ENCODE results near the gene SMIM41. TPM values are rescaled to one million over a fixed set of nuclear protein-coding genes. Genes with fewer than 3 reads are reported as not detected.

SMIM41 gene
- total RNA-seq, 1 experiment from 2014 or later = not detected

DNA sequence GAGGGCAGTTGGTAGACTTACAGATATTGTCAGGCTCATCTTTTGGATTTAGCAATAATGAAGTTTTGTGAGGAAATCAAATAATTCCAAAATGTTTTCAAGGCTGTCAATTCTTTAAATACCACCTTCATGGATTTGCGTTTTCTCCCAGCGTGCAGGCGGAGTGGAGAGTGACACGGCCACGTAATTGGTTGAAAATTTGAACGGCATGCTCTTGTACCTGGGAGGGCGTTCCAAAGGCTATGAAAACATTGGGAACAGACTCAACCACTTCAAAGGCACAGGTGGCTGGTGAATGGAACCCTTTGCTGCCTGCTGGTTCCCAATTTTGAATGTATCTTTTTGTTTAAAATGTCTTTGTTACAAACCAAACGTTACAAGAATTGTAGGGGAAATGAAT is 12.4 kb downstream of the SMIM41 start:
- DNase-seq (ENCODE audit: low read depth, low spot score) (no peak), ATAC-seq (no peak)
- intact Hi-C loops (cut with micrococcal nuclease; ENCODE audit: unreplicated experiment) = no loop called here
- Histone ChIP-seq H3K27ac (ENCODE audit: low read length) (no peak overlapping the region), H3K4me3 (ENCODE audit: low read depth in 2 of 2, low read length in 2 of 2) (no peak overlapping the region), H3K4me1 (ENCODE audit: control insufficient read depth, insufficient read depth, low read length) (no peaks in the 10 kb centered on the region), H3K9me3 (ENCODE audit: control insufficient read depth, insufficient read depth, low read depth, low read length) (no peaks in the 10 kb centered on the region), H3K36me3 (ENCODE audit: control insufficient read depth, insufficient read depth, low read length) (no peaks in the 10 kb centered on the region), H3K27me3 (ENCODE audit: control insufficient read depth, insufficient read depth, low read length) (peaks cover 15% of the 10 kb centered on the region)
- no peak for TF ChIP-seq CTCF (IDR thresholded peaks at IDR 0.05)
- TF ChIP-seq POLR2AphosphoS5 (IDR thresholded peaks at IDR 0.05; ENCODE audit: low read depth, low read length) = no peak
- ChIA-PET CTCF (no interaction called here), POLR2A (no interaction called here)
- in situ Hi-C loops (cut with HindIII; ENCODE audit: low pct_unique_long_range_greater_than_20kb, low sequenced_read_pairs) = no loop called here
- no TSS peak for BruUV-seq (replicated peaks)

DNA sequence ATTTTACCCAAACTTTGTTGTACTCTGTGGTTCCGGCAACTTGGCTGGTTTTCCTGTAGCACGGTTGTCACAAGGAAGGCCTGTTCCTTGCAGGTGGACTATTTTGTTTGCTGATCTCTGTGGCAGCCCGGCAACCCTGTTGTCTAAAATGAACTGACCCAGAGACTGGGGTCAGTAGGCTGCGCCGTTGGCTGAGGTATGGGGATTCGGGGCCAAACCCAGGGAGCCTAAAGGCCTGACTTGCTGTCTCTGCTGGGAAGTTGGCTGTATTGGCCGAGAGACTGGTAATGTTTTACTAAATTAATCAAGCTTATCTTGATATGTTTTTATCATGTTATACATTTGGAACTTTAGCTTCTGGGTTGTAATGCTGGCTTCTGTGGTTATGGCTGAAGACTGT is 13.8 kb downstream of the SMIM41 start:
- CTCF ChIA-PET = no interaction called here
- intact Hi-C loops (cut with micrococcal nuclease; ENCODE audit: unreplicated experiment) = no loop called here
- in situ Hi-C loops (cut with HindIII; ENCODE audit: low pct_unique_long_range_greater_than_20kb, low sequenced_read_pairs) = no loop called here

More for the DNA sequence above, 13.8 kb downstream of the SMIM41 start:
- no peak overlapping the region for H3K27ac ChIP-seq (ENCODE audit: low read length)
- no peak overlapping the region for H3K4me3 ChIP-seq (ENCODE audit: low read depth in 2 of 2, low read length in 2 of 2)
- no peaks in the 10 kb centered on the region for H3K36me3 ChIP-seq (ENCODE audit: control insufficient read depth, insufficient read depth, low read length)
- DNase-seq (ENCODE audit: low read depth, low spot score) (no peak), ATAC-seq (no peak)
- TF ChIP-seq, protein P1, sequence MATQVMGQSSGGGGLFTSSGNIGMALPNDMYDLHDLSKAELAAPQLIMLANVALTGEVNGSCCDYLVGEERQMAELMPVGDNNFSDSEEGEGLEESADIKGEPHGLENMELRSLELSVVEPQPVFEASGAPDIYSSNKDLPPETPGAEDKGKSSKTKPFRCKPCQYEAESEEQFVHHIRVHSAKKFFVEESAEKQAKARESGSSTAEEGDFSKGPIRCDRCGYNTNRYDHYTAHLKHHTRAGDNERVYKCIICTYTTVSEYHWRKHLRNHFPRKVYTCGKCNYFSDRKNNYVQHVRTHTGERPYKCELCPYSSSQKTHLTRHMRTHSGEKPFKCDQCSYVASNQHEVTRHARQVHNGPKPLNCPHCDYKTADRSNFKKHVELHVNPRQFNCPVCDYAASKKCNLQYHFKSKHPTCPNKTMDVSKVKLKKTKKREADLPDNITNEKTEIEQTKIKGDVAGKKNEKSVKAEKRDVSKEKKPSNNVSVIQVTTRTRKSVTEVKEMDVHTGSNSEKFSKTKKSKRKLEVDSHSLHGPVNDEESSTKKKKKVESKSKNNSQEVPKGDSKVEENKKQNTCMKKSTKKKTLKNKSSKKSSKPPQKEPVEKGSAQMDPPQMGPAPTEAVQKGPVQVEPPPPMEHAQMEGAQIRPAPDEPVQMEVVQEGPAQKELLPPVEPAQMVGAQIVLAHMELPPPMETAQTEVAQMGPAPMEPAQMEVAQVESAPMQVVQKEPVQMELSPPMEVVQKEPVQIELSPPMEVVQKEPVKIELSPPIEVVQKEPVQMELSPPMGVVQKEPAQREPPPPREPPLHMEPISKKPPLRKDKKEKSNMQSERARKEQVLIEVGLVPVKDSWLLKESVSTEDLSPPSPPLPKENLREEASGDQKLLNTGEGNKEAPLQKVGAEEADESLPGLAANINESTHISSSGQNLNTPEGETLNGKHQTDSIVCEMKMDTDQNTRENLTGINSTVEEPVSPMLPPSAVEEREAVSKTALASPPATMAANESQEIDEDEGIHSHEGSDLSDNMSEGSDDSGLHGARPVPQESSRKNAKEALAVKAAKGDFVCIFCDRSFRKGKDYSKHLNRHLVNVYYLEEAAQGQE (IDR thresholded peaks at IDR 0.05; ENCODE audit: insufficient read depth in 1 of 2, low read depth in 2 of 2, low read length in 1 of 2) = no peak
- TF ChIP-seq POLR2AphosphoS5 (IDR thresholded peaks at IDR 0.05; ENCODE audit: low read depth, low read length) = no peak
- no peak for TF ChIP-seq TCF7L2 (IDR thresholded peaks at IDR 0.05; ENCODE audit: low read depth, low read length)
- no peak for TF ChIP-seq SIN3A (IDR thresholded peaks at IDR 0.05; ENCODE audit: borderline replicate concordance, insufficient read depth, low read depth, low read length)
- no peak for TF ChIP-seq CTCF (IDR thresholded peaks at IDR 0.05)
- H3K27me3 ChIP-seq (ENCODE audit: control insufficient read depth, insufficient read depth, low read length) = peaks cover 16% of the 10 kb centered on the region
- POLR2A ChIA-PET = no interaction called here
- no peaks in the 10 kb centered on the region for H3K9me3 ChIP-seq (ENCODE audit: control insufficient read depth, insufficient read depth, low read depth, low read length)
- no peaks in the 10 kb centered on the region for H3K4me1 ChIP-seq (ENCODE audit: control insufficient read depth, insufficient read depth, low read length)
- no TSS peak for BruUV-seq (replicated peaks)

All from Panc1 (cell line).